SK-N-SH treated with all-trans-retinoic acid at 6 μM for 48 hours (cell line): Measurements from ENCODE around the gene GRID1.

Experiments used
- ATAC-seq: fragments of 200-7000 bp; cut with Tn5 transposase; 3 replicates; pipeline ENCODE4 v1.9.1; 2020; ENCODE audit warnings: mild to moderate bottlenecking, moderate library complexity
- ARNTL ChIP-seq: fragments of 450-650 bp; formaldehyde crosslinking; IDR thresholded peaks from 2 replicates; pipeline ENCODE4 v1.5.0; 2020; ENCODE audit warnings: low read depth, mild to moderate bottlenecking, moderate library complexity, borderline replicate concordance
- BACH2 ChIP-seq: fragments of 250-450 bp; sonication (Bioruptor Pico); IDR thresholded peaks from 2 replicates; pipeline ENCODE4 v1.9.0; 2021; ENCODE audit warnings: mild to moderate bottlenecking, borderline replicate concordance
- CREB5 ChIP-seq: fragments of 250-450 bp; sonication (Bioruptor Pico); IDR thresholded peaks from 2 replicates; pipeline ENCODE4 v1.5.1; 2020; ENCODE audit warnings: low read depth, mild to moderate bottlenecking, moderate library complexity
- CSDC2 ChIP-seq: fragments of 250-450 bp; sonication (Bioruptor Pico); IDR thresholded peaks from 2 replicates; pipeline ENCODE4 v1.5.0; 2020; ENCODE audit warnings: mild to moderate bottlenecking, moderate library complexity
- ESRRG ChIP-seq: fragments of 250-450 bp; sonication (Bioruptor Pico); IDR thresholded peaks from 2 replicates; pipeline ENCODE4 v1.6.1; 2021; ENCODE audit warnings: mild to moderate bottlenecking
- GLIS3 ChIP-seq: fragments of 250-450 bp; sonication (Bioruptor Pico); IDR thresholded peaks from 2 replicates; pipeline ENCODE4 v1.5.0; 2020; ENCODE audit warnings: mild to moderate bottlenecking, moderate library complexity
- ISL1 ChIP-seq: fragments of 250-450 bp; sonication (Bioruptor Pico); IDR thresholded peaks from 2 replicates; pipeline ENCODE4 v2.1.2; 2022; ENCODE audit warnings: mild to moderate bottlenecking, moderate library complexity
- OSR1 ChIP-seq: fragments of 250-450 bp; sonication (Bioruptor Pico); IDR thresholded peaks from 2 replicates; pipeline ENCODE4 v1.8.0; 2022; ENCODE audit warnings: moderate library complexity, mild to moderate bottlenecking, inconsistent platforms
- PPARA ChIP-seq: fragments of 250-450 bp; sonication (Bioruptor Pico); IDR thresholded peaks from 2 replicates; pipeline ENCODE4 v1.5.0; 2020; ENCODE audit warnings: mild to moderate bottlenecking, borderline replicate concordance
- RARB ChIP-seq: fragments of 250-450 bp; sonication (Bioruptor Pico); IDR thresholded peaks from 2 replicates; pipeline ENCODE4 v1.8.0; 2021; ENCODE audit warnings: mild to moderate bottlenecking, moderate library complexity
- SNAI2 ChIP-seq: fragments of 250-450 bp; sonication (Bioruptor Pico); IDR thresholded peaks from 2 replicates; pipeline ENCODE4 v1.5.0; 2020; ENCODE audit warnings: mild to moderate bottlenecking, moderate library complexity
- TCF4 ChIP-seq: fragments of 250-450 bp; sonication (Bioruptor Pico); IDR thresholded peaks from 2 replicates; pipeline ENCODE4 v1.8.0; 2021; ENCODE audit warnings: mild to moderate bottlenecking, moderate library complexity, borderline replicate concordance
- TOX ChIP-seq: fragments of 250-450 bp; sonication (Bioruptor Pico); IDR thresholded peaks from 2 replicates; pipeline ENCODE4 v1.8.0; 2021; ENCODE audit warnings: mild to moderate bottlenecking, moderate library complexity, borderline replicate concordance
- ZC3H10 ChIP-seq: fragments of 250-450 bp; sonication (Bioruptor Pico); IDR thresholded peaks from 2 replicates; pipeline ENCODE4 v1.5.1; 2021; ENCODE audit warnings: mild to moderate bottlenecking, moderate library complexity
- ZFP3 ChIP-seq: fragments of 250-450 bp; sonication (Bioruptor Pico); IDR thresholded peaks from 2 replicates; pipeline ENCODE4 v1.5.0; 2020; ENCODE audit warnings: mild to moderate bottlenecking, moderate library complexity
- ZNF565 ChIP-seq: fragments of 450-650 bp; formaldehyde crosslinking; conservative IDR thresholded peaks from 2 replicates; pipeline ENCODE4 v1.5.0; 2020; ENCODE audit warnings: low read depth, mild to moderate bottlenecking, moderate library complexity
- ZNF70 ChIP-seq: fragments of 450-650 bp; formaldehyde crosslinking; IDR thresholded peaks from 2 replicates; pipeline ENCODE4 v1.5.0; 2020; ENCODE audit warnings: mild to moderate bottlenecking, moderate library complexity
- ZNF8 ChIP-seq: fragments of 450-650 bp; formaldehyde crosslinking; IDR thresholded peaks from 2 replicates; pipeline ENCODE4 v1.5.0; 2020; ENCODE audit warnings: mild to moderate bottlenecking, moderate library complexity
- TF ChIP-seq, protein P1 (sequence below): fragments of 250-450 bp; sonication (Bioruptor Pico); IDR thresholded peaks from 2 replicates; pipeline ENCODE4 v1.5.1; 2021; ENCODE audit warnings: mild to moderate bottlenecking, moderate library complexity
- TF ChIP-seq, protein P2 (sequence below): fragments of 250-450 bp; sonication (Bioruptor Pico); IDR thresholded peaks from 2 replicates; pipeline ENCODE4 v1.8.0; 2021; ENCODE audit warnings: low read depth, mild to moderate bottlenecking, moderate library complexity, borderline replicate concordance
- TF ChIP-seq, protein P3 (sequence below): fragments of 250-450 bp; sonication (Bioruptor Pico); IDR thresholded peaks from 2 replicates; pipeline ENCODE4 v1.5.0; 2020; ENCODE audit warnings: mild to moderate bottlenecking, moderate library complexity
- TF ChIP-seq, protein P4 (sequence below): fragments of 250-450 bp; sonication (Bioruptor Pico); IDR thresholded peaks from 2 replicates; pipeline ENCODE4 v1.8.0; 2020; ENCODE audit warnings: mild to moderate bottlenecking, moderate library complexity, borderline replicate concordance

Gene GRID1

DNA sequence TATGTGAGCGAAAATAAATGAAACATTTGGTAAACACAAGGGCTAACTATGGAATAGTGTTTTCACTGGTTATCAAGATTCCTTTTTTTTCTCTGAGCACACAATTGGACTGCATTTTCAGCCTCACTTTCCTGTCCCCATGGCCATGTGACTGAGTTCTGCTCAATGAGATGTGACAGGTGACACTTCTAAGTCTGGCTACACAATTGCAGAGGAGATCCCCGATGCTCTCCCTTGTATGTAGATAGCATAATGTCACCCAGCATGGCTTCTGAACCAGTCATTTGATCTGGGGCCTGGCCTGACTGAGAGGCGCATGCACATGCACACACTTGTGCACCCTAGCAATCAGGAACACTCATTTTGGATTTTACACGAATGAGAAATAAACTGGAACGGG is 581.8 kb downstream of the GRID1 start:
- ATAC-seq = no peak
- TF ChIP-seq OSR1 (CRISPR knock-in tag) (no peak), GLIS3 (CRISPR knock-in tag) (no peak), BACH2 (CRISPR knock-in tag) (no peak), ARNTL (CRISPR knock-in tag) (no peak), CREB5 (CRISPR knock-in tag) (no peak)
- TF ChIP-seq, all 23 proteins: peak for 0

DNA sequence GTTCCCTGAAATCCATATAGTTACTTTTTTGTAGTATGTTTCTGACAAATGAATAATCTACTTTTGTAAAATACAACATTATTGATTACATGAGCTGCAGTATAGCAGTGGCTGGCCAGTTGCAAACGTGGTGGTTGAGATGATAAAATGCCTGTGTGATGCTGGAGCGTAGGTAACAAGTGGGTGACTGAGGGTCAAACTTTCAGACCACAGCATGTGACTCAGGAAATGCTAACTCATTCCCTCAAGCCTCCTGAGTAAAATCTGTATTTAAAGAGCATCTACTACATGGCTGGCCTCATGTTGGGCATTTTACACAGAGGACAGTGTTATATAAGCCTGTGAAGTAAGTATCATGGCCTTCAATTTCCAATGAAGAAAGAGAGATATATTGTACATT is 585.2 kb downstream of the GRID1 start:
- ATAC-seq = no peak
- TF ChIP-seq ESRRG (CRISPR knock-in tag) (no peak), PPARA (CRISPR knock-in tag) (no peak), ISL1 (CRISPR knock-in tag) (no peak), TCF4 (CRISPR knock-in tag) (no peak), CREB5 (CRISPR knock-in tag) (no peak), ZNF70 (CRISPR knock-in tag) (no peak), CSDC2 (CRISPR knock-in tag) (no peak), ZC3H10 (CRISPR knock-in tag) (no peak), GLIS3 (CRISPR knock-in tag) (no peak), ZNF8 (CRISPR knock-in tag) (no peak)
- TF ChIP-seq, protein P1, sequence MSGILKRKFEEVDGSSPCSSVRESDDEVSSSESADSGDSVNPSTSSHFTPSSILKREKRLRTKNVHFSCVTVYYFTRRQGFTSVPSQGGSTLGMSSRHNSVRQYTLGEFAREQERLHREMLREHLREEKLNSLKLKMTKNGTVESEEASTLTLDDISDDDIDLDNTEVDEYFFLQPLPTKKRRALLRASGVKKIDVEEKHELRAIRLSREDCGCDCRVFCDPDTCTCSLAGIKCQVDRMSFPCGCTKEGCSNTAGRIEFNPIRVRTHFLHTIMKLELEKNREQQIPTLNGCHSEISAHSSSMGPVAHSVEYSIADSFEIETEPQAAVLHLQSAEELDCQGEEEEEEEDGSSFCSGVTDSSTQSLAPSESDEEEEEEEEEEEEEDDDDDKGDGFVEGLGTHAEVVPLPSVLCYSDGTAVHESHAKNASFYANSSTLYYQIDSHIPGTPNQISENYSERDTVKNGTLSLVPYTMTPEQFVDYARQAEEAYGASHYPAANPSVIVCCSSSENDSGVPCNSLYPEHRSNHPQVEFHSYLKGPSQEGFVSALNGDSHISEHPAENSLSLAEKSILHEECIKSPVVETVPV (CRISPR knock-in tag) = no peak
- TF ChIP-seq, protein P2, sequence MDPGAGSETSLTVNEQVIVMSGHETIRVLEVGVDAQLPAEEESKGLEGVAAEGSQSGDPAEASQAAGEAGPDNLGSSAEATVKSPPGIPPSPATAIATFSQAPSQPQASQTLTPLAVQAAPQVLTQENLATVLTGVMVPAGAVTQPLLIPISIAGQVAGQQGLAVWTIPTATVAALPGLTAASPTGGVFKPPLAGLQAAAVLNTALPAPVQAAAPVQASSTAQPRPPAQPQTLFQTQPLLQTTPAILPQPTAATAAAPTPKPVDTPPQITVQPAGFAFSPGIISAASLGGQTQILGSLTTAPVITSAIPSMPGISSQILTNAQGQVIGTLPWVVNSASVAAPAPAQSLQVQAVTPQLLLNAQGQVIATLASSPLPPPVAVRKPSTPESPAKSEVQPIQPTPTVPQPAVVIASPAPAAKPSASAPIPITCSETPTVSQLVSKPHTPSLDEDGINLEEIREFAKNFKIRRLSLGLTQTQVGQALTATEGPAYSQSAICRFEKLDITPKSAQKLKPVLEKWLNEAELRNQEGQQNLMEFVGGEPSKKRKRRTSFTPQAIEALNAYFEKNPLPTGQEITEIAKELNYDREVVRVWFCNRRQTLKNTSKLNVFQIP (CRISPR knock-in tag) = no peak
- TF ChIP-seq, protein P3, sequence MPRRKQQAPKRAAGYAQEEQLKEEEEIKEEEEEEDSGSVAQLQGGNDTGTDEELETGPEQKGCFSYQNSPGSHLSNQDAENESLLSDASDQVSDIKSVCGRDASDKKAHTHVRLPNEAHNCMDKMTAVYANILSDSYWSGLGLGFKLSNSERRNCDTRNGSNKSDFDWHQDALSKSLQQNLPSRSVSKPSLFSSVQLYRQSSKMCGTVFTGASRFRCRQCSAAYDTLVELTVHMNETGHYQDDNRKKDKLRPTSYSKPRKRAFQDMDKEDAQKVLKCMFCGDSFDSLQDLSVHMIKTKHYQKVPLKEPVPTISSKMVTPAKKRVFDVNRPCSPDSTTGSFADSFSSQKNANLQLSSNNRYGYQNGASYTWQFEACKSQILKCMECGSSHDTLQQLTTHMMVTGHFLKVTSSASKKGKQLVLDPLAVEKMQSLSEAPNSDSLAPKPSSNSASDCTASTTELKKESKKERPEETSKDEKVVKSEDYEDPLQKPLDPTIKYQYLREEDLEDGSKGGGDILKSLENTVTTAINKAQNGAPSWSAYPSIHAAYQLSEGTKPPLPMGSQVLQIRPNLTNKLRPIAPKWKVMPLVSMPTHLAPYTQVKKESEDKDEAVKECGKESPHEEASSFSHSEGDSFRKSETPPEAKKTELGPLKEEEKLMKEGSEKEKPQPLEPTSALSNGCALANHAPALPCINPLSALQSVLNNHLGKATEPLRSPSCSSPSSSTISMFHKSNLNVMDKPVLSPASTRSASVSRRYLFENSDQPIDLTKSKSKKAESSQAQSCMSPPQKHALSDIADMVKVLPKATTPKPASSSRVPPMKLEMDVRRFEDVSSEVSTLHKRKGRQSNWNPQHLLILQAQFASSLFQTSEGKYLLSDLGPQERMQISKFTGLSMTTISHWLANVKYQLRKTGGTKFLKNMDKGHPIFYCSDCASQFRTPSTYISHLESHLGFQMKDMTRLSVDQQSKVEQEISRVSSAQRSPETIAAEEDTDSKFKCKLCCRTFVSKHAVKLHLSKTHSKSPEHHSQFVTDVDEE (CRISPR knock-in tag) = no peak
- TF ChIP-seq, protein P4, sequence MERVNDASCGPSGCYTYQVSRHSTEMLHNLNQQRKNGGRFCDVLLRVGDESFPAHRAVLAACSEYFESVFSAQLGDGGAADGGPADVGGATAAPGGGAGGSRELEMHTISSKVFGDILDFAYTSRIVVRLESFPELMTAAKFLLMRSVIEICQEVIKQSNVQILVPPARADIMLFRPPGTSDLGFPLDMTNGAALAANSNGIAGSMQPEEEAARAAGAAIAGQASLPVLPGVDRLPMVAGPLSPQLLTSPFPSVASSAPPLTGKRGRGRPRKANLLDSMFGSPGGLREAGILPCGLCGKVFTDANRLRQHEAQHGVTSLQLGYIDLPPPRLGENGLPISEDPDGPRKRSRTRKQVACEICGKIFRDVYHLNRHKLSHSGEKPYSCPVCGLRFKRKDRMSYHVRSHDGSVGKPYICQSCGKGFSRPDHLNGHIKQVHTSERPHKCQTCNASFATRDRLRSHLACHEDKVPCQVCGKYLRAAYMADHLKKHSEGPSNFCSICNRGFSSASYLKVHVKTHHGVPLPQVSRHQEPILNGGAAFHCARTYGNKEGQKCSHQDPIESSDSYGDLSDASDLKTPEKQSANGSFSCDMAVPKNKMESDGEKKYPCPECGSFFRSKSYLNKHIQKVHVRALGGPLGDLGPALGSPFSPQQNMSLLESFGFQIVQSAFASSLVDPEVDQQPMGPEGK = no peak

DNA sequence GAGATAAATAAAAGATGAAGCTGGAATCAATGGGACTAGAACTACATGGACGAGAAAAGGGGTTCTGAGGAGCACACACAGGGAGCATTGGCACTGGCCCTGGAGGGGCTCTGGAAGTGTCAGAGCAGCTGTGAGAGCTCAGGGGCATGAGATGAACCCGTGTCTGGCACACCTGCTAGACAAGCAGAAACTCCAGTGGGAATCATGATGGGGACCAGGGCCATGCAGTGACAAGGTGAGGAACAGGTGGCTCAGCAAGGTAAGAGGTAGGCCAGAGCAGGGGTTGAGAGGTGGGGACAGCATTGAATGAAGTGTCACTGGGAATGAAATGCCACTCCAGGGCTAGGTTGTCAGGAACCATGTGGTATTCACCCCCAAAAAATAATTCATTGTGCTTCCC is 588.5 kb downstream of the GRID1 start:
- TF ChIP-seq RARB (CRISPR knock-in tag) = no peak
- TF ChIP-seq ISL1 (CRISPR knock-in tag) = no peak
- TF ChIP-seq, protein P4 = no peak
- TF ChIP-seq, protein P1 (CRISPR knock-in tag) = no peak
- no peak for TF ChIP-seq GLIS3 (CRISPR knock-in tag)
- TF ChIP-seq SNAI2 = no peak
- no peak for TF ChIP-seq ZNF8 (CRISPR knock-in tag)
- TF ChIP-seq ZFP3 (CRISPR knock-in tag) = no peak
- TF ChIP-seq ZNF565 = no peak
- TF ChIP-seq, protein P2 (CRISPR knock-in tag) = no peak
- no peak for TF ChIP-seq ZC3H10 (CRISPR knock-in tag)
- TF ChIP-seq TOX (CRISPR knock-in tag) = no peak
- TF ChIP-seq ARNTL (CRISPR knock-in tag) = no peak

More for the DNA sequence above, 588.5 kb downstream of the GRID1 start:
- no peak for ATAC-seq
